NCI-H2081 treated with DMSO at 0.1 percent for 48 hours (cell line): ENCODE measurements around the gene RIMS1.

Source experiments
- DNase-seq: peaks from one replicate; lab custom pipeline; 2025; lab: John Stamatoyannopoulos, UW

Gene RIMS1

DNA sequence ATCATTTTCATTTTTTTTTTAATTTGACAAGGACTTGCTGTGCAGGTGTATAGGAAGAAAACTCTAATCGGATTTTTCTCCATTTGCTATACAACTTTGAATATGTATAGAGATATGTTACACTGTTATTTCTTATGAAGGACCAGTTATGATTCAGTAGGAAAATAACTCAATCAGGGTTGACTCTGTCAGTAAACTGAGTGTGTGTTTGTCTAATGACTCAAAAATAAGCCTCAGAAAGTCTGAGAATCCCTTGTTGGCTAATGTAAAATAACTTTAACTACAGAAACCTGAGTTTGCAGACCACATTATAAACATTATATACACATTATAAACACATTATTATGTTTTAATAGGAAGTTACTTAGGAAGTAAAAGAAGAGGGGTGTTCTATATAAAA is 352.6 kb downstream of the RIMS1 start:
- DNase-seq = no peak

DNA sequence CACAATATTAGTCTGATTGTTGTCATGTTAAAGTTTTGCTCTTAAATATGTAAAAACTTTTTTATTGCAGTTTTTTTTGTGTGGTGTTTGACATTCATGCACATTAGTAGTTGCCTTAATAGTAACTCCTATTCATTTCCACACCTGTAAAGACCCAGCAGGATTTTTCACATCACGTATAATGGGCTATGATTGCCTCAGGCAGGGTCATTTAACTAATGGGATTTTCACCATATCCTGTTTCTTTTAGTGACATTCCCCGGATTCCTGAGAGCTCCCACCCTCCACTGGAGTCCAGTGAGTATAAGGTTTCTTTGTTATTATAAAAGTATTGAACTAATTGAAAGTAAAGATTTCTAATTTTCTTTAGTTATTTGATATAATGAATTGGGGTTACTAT is 359.2 kb downstream of the RIMS1 start:
- DNase-seq = no peak

GRCh38 chr6:72246926-72247325 is 360.6 kb downstream of the RIMS1 start:
- no peak for DNase-seq

DNA sequence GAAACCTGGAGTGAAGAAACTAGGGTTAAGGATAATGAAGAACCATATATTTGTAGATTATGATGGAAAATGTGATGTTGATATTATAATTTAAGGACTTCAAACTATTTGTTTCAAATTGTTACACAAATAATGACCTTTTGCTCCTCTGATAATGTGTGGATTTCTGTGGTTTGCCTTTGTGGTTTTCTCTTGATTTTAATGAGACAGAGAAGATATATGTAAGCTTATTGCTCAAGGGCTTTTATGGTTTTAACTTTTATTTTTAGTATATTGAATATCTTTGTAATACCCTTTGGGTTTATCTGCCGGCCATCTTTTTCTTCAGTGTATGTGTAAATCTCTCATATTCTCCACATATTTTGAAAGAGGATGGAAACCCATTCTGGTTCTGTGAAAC is 362.3 kb downstream of the RIMS1 start:
- no peak for DNase-seq

DNA sequence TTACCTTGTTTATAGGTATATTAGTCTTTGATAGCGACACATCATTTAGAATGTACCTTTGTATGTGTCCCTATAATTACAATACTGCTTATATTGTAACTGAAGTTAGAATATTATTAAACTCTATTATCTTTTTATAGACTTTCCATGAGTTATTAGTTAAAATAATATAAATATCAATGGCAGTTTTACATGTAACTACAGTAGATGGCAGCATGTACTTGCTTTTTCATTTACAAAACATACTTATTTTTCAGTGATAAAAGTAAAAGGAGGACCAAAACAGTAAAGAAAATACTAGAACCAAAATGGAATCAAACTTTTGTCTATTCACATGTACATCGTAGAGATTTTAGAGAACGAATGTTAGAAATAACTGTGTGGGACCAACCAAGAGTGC is 364.3 kb downstream of the RIMS1 start:
- no peak for DNase-seq

- no peak for DNase-seq
These were observed 374.1 kb downstream of the RIMS1 start for GRCh38 chr6:72260489-72260888.

- DNase-seq = no peak
These were observed 375.2 kb downstream of the RIMS1 start for GRCh38 chr6:72261554-72261953.

- DNase-seq = no peak
These were observed 375.9 kb downstream of the RIMS1 start for GRCh38 chr6:72262254-72262653.

GRCh38 chr6:72267470-72267869 is 381.1 kb downstream of the RIMS1 start:
- DNase-seq = no peak

DNA sequence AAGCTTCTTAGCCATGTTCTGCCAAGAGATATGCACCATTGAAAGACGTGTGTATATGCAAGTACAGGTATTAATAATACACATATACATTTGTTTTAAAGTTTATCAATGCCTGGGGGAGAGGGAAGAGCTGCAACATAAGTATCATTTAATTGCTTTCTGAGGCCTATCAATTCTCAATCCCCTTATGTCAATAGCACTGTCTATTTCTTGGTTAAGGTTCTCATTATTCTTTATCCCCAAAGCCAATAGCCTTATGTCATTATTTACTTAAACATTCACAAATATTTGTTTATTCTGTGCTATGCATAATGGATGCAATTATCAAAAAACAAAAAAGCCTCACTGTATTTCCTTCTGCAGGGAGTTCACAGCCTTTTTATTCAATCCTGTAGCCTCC is 385.2 kb downstream of the RIMS1 start:
- DNase-seq = no peak

GRCh38 chr6:72272958-72273357 is 386.6 kb downstream of the RIMS1 start:
- DNase-seq = no peak

- DNase-seq = no peak
These were observed 389.5 kb downstream of the RIMS1 start for GRCh38 chr6:72275888-72276287.

DNA sequence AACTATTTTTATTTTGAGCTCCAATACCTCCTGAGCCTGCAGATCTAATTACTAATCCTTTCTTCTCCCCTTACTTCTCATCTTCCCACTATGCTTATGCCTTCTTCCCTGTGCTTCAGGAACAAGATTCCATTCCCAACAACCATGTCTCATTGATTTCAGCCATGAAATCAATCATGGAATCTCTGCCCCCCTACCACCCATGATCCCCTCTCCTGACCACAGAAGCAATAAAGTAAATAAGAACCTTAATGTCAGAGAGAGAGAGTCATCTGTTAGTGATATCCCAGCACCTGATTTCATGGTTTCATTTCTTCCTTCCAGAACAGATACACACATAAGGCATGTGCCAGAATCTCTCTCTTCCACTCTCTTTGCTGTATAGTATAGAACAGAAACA is 395.9 kb downstream of the RIMS1 start:
- no peak for DNase-seq

- DNase-seq = no peak
These were observed 397.2 kb downstream of the RIMS1 start for GRCh38 chr6:72283571-72283970.

DNA sequence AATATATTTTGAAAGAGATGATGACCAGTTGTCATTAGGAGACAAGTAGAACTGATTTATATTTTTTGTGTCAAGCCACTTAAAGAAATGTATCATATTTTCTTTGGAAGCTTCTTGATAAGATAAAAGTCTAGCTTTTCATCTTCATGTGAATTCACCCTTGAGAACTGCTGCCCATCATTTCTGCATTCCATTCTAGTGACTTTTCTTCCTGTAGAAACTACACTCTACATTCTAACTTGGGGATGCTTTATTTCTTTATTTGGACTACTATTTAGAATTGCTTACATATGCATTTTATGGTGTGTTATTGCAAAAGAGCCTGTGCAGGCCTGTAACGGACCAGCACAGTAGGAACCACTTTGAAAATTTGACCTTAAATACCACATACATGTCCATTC is 400.6 kb downstream of the RIMS1 start:
- DNase-seq = no peak

GRCh38 chr6:72287801-72288200 is 401.5 kb downstream of the RIMS1 start:
- no peak for DNase-seq

DNA sequence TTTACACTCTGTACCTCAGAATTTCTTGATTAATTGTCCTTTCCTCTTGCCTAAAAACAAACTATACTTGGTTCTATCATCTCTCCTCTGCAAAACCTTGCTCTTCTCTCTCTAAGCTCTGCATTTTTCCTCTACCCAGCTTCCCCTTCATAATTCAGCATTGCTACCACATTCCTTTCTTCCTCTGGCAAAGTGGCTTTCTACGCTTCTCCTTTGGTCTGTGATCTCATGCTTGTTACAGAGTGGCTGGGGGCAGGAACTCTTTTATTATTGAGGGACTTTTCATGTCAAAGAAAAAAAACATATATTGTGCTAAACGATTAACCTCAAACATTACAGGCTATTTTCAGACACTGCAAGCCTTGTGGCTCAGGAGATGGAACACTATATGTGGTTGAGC is 402.2 kb downstream of the RIMS1 start:
- no peak for DNase-seq

DNA sequence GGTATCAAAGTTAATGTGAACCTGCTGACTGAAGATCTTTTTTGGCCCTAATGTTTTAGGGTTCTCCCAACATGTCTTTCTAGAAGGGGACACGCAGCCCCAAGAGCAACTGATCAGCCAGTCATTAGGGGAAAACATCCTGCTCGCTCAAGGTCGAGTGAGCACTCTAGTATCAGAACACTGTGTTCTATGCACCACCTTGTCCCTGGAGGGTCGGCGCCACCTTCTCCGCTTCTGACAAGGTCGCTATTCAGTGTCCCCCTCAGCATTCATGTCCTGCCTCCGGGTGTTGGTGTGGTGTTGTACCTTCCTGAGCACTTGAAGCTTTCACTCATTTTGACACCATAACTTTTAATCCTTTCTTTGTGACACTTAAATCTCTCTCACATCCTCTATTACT is 404.3 kb downstream of the RIMS1 start:
- no peak for DNase-seq

- DNase-seq = no peak
These were observed 410.0 kb downstream of the RIMS1 start for GRCh38 chr6:72296375-72296774.

DNA sequence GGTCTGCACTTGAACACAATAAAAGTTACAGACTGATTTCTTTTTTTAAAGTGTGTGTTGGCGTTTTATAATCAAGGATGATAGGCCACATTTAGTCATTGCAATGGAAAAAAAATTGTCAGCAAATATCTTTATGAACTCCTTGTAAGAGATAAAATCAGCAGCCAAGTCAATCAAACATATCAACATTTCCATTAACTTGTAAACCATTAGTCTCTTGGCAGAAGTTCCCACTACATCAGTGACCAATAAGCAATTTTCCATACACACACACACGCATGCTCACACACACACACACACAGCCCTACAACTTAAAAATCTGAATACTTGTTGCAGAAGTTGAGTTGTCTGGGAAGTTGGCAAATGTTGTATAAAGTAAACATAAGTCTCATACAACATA is 419.6 kb downstream of the RIMS1 start:
- no peak for DNase-seq

- DNase-seq = no peak
These were observed 430.5 kb downstream of the RIMS1 start for GRCh38 chr6:72316675-72317380.

DNA sequence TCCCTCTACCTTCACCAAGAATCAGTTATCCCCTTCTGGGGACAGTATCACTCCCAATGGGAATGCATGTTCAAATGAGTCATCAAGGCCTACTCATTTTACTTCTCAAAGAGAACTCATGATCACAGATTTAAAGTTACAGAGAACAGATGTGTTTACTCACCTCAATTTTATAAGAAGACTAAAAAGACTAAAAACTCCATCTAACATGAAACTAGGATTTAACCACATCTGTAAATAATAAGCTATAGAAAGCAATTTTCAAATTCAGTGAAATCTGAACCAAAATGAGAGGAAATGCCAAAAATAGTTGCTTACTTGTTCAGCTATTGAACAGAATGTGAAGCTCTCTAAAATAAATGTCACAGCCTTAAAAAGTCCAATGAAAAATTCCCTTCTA is 435.4 kb downstream of the RIMS1 start:
- no peak for DNase-seq

- no peak for DNase-seq
These were observed 436.4 kb downstream of the RIMS1 start for GRCh38 chr6:72322771-72323170.

DNA sequence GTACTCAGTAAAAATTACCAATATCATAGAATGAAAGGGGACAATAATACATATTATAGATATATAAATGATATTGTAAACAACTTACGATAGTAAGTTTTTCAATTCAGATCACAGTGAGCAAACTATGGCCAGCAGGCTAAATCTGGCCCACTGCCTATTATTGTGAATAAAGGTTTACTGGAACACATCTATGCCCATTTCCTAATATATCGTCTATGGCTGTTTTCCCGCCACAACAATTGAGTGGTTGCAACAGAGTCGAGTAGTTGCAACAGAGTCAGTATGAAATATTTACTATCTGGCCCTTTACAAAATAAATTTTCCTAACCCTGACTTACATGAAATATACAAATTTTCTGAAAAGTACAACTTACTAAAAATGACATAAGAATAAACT is 438.2 kb downstream of the RIMS1 start:
- DNase-seq = no peak

DNA sequence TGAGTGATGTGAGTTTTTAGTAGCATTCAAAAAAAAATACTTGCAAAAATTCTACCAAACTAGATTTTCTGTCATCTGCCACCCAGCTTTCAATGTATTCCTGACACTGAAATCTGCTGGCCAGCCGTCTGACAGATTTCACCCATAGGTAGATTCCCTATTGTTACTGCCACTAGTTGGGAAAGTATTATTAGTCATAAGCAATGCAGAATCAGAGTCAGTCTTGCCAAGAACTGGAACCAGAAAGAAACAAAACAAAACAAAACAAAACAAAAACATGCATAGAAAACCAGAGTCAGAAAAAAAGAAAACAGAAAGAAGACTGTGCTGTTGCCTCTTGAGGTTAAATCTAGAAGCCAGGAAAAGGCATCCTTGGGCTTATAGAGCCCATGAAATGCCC is 442.4 kb downstream of the RIMS1 start:
- no peak for DNase-seq
